HCT116 (cell line): Measurements from ENCODE around the gene CXADR. TPM values are rescaled to one million over a fixed set of nuclear protein-coding genes. Genes with fewer than 3 reads are reported as not detected.
A peak's percentile ranks its signal among the peaks of the same experiment; 100 is the strongest.

ENCODE experiments used
- ATAC-seq: fragments of 200-7000 bp; cut with Tn5 transposase; 2 replicates; pipeline ENCODE4 v1.9.1; 2020; ENCODE audit warnings: mild to moderate bottlenecking, moderate library complexity
- BruUV-seq: library from RNA; stranded (reverse); fragments of 400-500 nt; replicated peaks from 2 replicates; lab custom pipeline; 2021; lab: Mats Ljungman, UMichigan
- CTCF ChIA-PET: fragments of 300-600 bp; sonication (Branson Sonifier 250); formaldehyde crosslinking; loops from one replicate; lab custom pipeline; 2021; ENCODE audit warnings: antibody characterized with exemption; lab: Charles Lee
- POLR2A ChIA-PET: fragments of 300-600, 350-600 bp; sonication (Branson Sonifier 250); formaldehyde crosslinking; loops from one replicate; lab custom pipeline; 2021; ENCODE audit warnings: antibody characterized with exemption; lab: Charles Lee
- RAD21 ChIA-PET, 2 experiments: fragments of 300-600 bp; sonication (Branson Sonifier 250); formaldehyde crosslinking; loops; one replicate each; lab custom pipeline; 2023; ENCODE audit warnings: low total read pairs in 2 of 2; ENCODE audit not compliant: uncharacterized antibody in 2 of 2, unreplicated experiment in 2 of 2, low non-redundant PET in 1 of 2; lab: Charles Lee
- DNase-seq: peaks from one replicate; pipeline ENCODE4 v3.0.0-alpha.2; 2010; ENCODE audit warnings: low read depth, low spot score
- H2AFZ ChIP-seq: fragments of 200-600 bp; shearing (Covaris generic), sonication (generic); 2 replicates; pipeline ENCODE4 v1.6.1; 2017; ENCODE audit warnings: low read depth, mixed run types, mixed read lengths, antibody characterized with exemption, low read length; ENCODE audit not compliant: poor library complexity, severe bottlenecking
- H3K27ac ChIP-seq: 2 replicates; pipeline ENCODE4 v1.5.1; 2012; ENCODE audit warnings: low read depth, low read length
- H3K27me3 ChIP-seq: fragments of 200-600 bp; sonication (generic); 2 replicates; pipeline ENCODE4 v1.6.1; 2016; ENCODE audit warnings: mixed run types, low read length, mixed read lengths; ENCODE audit not compliant: insufficient read depth
- H3K36me3 ChIP-seq, 2 experiments: fragments of 200-500 bp in 1 of 2; fragments of 200-600 bp in 1 of 2; sonication (Bioruptor generic) in 1 of 2; sonication (generic) in 1 of 2; 2 replicates each; pipeline versions ENCODE4 v1.5.1 to v1.6.1; 2014 to 2016; ENCODE audit warnings: low read length in 2 of 2, inconsistent platforms in 1 of 2, mixed read lengths in 1 of 2, mixed run types in 1 of 2; ENCODE audit not compliant: insufficient read depth in 2 of 2, control insufficient read depth in 1 of 2
- H3K4me1 ChIP-seq, 2 experiments: fragments of 200-600 bp in 1 of 2; sonication (generic) in 1 of 2; 2 replicates each; pipeline versions ENCODE4 v1.5.1 to v1.6.1; 2012 to 2017; ENCODE audit warnings: low read length in 2 of 2, inconsistent platforms in 1 of 2, mild to moderate bottlenecking in 1 of 2, mixed read lengths in 1 of 2, mixed run types in 1 of 2, moderate library complexity in 1 of 2; ENCODE audit not compliant: insufficient read depth in 2 of 2, control insufficient read depth in 1 of 2
- H3K4me2 ChIP-seq: fragments of 200-600 bp; sonication (generic); 2 replicates; pipeline ENCODE4 v1.6.1; 2017; ENCODE audit warnings: mixed run types, low read length, mixed read lengths
- H3K4me3 ChIP-seq, 2 experiments: fragments of 200-600 bp in 1 of 2; sonication (generic) in 1 of 2; replicated peaks in 1 of 2; 2 replicates each; pipeline ENCODE4 v1.5.1; 2011 to 2016; ENCODE audit warnings: low read length in 2 of 2, control low read depth in 1 of 2, low read depth in 1 of 2, mild to moderate bottlenecking in 1 of 2, mixed read lengths in 1 of 2, mixed run types in 1 of 2
- H3K79me2 ChIP-seq: fragments of 200-600 bp; sonication (generic); 2 replicates; pipeline ENCODE4 v1.6.1; 2017; ENCODE audit warnings: mild to moderate bottlenecking, mixed run types, low read length, moderate library complexity, mixed read lengths; ENCODE audit not compliant: insufficient read depth
- H3K9ac ChIP-seq: fragments of 200-600 bp; sonication (generic); 2 replicates; pipeline ENCODE4 v1.6.1; 2016; ENCODE audit warnings: low read length, mixed read lengths
- H3K9me2 ChIP-seq: fragments of 200-600 bp; sonication (generic), shearing (Covaris generic); 2 replicates; pipeline ENCODE4 v1.6.1; 2017; ENCODE audit warnings: mixed run types, mild to moderate bottlenecking, moderate library complexity; ENCODE audit not compliant: insufficient read depth
- H3K9me3 ChIP-seq, 2 experiments: fragments of 200-500 bp in 1 of 2; fragments of 200-600 bp in 1 of 2; sonication (Bioruptor generic) in 1 of 2; sonication (generic) in 1 of 2; 2 replicates each; pipeline ENCODE4 v1.6.1; 2014 to 2017; ENCODE audit warnings: low read length in 2 of 2, mixed read lengths in 2 of 2, inconsistent platforms in 1 of 2, low read depth in 1 of 2, mild to moderate bottlenecking in 1 of 2, mixed run types in 1 of 2, moderate library complexity in 1 of 2; ENCODE audit not compliant: control insufficient read depth in 1 of 2, insufficient read depth in 1 of 2
- H4K20me1 ChIP-seq: fragments of 200-600 bp; sonication (generic), shearing (Covaris generic); 2 replicates; pipeline ENCODE4 v1.6.1; 2017; ENCODE audit warnings: mixed run types, mild to moderate bottlenecking, moderate library complexity; ENCODE audit not compliant: insufficient read depth
- CBX3 ChIP-seq: IDR thresholded peaks from 2 replicates; pipeline ENCODE4 v1.6.1; 2012; ENCODE audit warnings: low read depth
- EGR1 ChIP-seq: IDR thresholded peaks from 2 replicates; pipeline ENCODE4 v1.6.1; 2012; ENCODE audit warnings: low read depth
- EZH2 ChIP-seq: fragments of 200-600 bp; sonication (generic); IDR thresholded peaks from 2 replicates; pipeline ENCODE4 v1.6.1; 2017; ENCODE audit warnings: antibody characterized with exemption, mixed run types
- POLR2A ChIP-seq: IDR thresholded peaks from 2 replicates; pipeline ENCODE4 v1.7.0; 2011; ENCODE audit warnings: borderline replicate concordance; ENCODE audit not compliant: insufficient read depth, insufficient read length; ENCODE audit errors: extremely low read depth
- POLR2AphosphoS5 ChIP-seq: IDR thresholded peaks from 2 replicates; pipeline ENCODE4 v1.6.1; 2011; ENCODE audit warnings: mild to moderate bottlenecking, low read depth, low read length, moderate library complexity
- SIN3A ChIP-seq: IDR thresholded peaks from 2 replicates; pipeline ENCODE4 v1.6.1; 2012; ENCODE audit warnings: low read depth
- ZFX ChIP-seq: fragments of 450-650 bp; IDR thresholded peaks from 2 replicates; pipeline ENCODE4 v1.6.1; 2017
- intact Hi-C: fragments of 100-400 bp; cut with micrococcal nuclease; formaldehyde crosslinking; loops from 2 replicates; pipeline ENCODE4 v1.10.0; 2022
- total RNA-seq: library from RNA; stranded (reverse); gene quantifications from one replicate; pipeline ENCODE4 v1.2.1, GENCODE V29; 2021; ENCODE audit not compliant: unreplicated experiment
- TF ChIP-seq, protein P1 (sequence below): IDR thresholded peaks from 2 replicates; pipeline ENCODE4 v1.6.1; 2012
- TF ChIP-seq, protein P2 (sequence below): IDR thresholded peaks from 2 replicates; pipeline ENCODE4 v1.6.1; 2012; ENCODE audit warnings: low read depth
- TF ChIP-seq, protein P3 (sequence below): IDR thresholded peaks from 2 replicates; pipeline ENCODE4 v1.6.1; 2012
- TF ChIP-seq, protein P4 (sequence below): IDR thresholded peaks from 2 replicates; pipeline ENCODE4 v1.6.1; 2011; ENCODE audit warnings: mild to moderate bottlenecking, low read length, moderate library complexity; ENCODE audit not compliant: insufficient replicate concordance; ENCODE audit errors: extremely low read depth

Gene CXADR
- total RNA-seq, 1 experiment from 2014 or later: 21.6 TPM

DNA sequence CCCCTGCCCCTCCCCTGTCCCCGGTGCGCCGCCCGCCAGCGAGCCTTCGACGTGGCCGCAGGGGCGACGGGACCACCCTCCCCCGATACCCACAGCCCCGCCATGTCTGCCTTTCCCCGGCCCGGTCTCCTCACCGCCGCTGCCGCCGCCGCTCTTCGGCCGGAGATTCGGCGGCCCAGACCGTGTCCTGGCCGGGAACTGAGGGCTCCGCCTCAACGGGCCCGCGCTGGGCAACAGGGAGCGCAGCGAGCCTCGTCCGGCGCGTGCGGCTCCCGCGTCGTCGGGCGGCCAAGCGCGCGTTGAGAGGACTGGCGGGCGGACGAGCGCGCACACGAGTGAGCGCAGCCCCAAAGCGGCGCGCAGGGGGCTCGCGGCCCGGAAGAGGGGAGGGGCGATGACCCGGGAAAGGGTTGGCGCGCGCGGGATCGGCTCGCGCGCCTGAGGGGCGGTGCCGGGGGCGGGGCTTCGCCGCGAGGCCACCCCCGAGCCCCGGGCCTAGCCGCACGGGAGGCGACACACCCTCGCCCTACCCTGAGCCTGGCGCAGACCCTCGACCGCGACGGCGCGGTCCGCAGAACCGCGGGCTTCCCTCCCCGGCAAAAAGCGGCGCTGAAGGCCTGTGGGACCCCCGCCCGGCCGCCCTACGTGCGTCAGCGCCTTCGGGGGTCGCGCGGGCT lies 99.9 kb downstream of the CXADR start, which contains the start of gene BTG3:
Gene BTG3 (minus strand): TSS at position 337 of the 677 bp plus-strand sequence. CDS start 3,757 bp downstream, outside the sequence.
- Histone ChIP-seq H3K4me3 (peak within 1 kb of the TSS; percentile 93 to 95), H2AFZ (peak within 1 kb of the TSS; percentile 30), H3K79me2 (peaks cover 47% of the 10 kb centered on the region), H3K36me3 (peaks cover 6 to 14% of the 10 kb centered on the region in 2 experiments; a peak in 3 of 4 replicates), H3K4me2 (peak within 1 kb of the TSS; percentile 90), H3K27ac (peak within 1 kb of the TSS; percentile 80), H3K4me1 (peaks cover 13 to 16% of the 10 kb centered on the region in 2 experiments), H3K9me3 (no peaks in the 10 kb centered on the region), H3K9me2 (no peaks in the 10 kb centered on the region), H4K20me1 (no peaks in the 10 kb centered on the region), H3K9ac (peak within 1 kb of the TSS; percentile 92), H3K27me3 (no peaks in the 10 kb centered on the region)
- DNase-seq: peak; percentile 40
- peak; percentile 88 for ATAC-seq
- intact Hi-C loops: loop anchor here (5.0 to 10.0 kb wide), 2 partner anchors 100 to 202 kb away; partner anchors contain the start of genes C21orf91 and CXADR
- no TSS peak for BruUV-seq
- ChIA-PET RAD21 (interaction anchor here in 1 of 2 experiments (0.7 kb wide), 1 partner anchor 160 kb away, joined by 6 read pairs; no protein-coding TSS in a partner anchor), CTCF (interaction anchor here (1.0 to 1.3 kb wide), 2 partner anchors 225 to 288 kb away, joined by 3 to 5 read pairs; no protein-coding TSS in a partner anchor), POLR2A (no interaction called here)
- peak; percentile 73 for TF ChIP-seq POLR2AphosphoS5
- peak; percentile 17; the same call in 1 of the 2 replicates for TF ChIP-seq SIN3A
- no peak for TF ChIP-seq EZH2
- TF ChIP-seq, protein P1, sequence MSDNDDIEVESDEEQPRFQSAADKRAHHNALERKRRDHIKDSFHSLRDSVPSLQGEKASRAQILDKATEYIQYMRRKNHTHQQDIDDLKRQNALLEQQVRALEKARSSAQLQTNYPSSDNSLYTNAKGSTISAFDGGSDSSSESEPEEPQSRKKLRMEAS: peak; percentile 67
- peak; percentile 91 for TF ChIP-seq POLR2A
- TF ChIP-seq ZFX: peak; percentile 53

DNA sequence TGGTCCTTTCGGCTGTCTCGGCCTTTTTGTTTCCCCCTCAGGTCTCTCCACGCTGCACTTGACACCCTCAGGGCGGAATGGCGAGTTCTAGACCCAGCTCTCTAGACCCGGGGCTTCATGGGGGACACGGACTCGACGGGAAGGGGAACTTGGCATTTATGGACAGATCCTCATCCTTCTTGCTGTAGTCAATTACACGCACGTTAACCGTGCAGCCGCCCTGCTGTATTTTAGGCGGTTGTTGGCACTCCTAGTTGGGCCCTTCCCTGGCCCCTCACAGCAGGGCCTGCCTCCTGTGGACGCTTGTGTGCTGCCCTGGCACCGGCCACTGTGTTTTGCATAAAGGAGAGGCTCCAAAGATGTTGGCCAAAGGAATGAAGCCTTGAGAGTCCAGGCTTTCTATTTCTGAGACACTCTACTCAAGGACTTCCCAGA lies 100.4 kb downstream of the CXADR start:
- peaks cover 41% of the 10 kb centered on the region for H3K79me2 ChIP-seq
- POLR2A ChIA-PET: interaction anchor here (1.7 kb wide), 1 partner anchor 11 kb away, joined by 3 read pairs; no protein-coding TSS in a partner anchor
- H3K4me3 ChIP-seq: peak overlapping the region; percentile 16 to 95; a peak in 3 of 4 replicates
- H4K20me1 ChIP-seq: no peaks in the 10 kb centered on the region
- no peak; the same call in 1 of the 2 replicates for ATAC-seq
- H3K9me2 ChIP-seq: no peaks in the 10 kb centered on the region
- H3K27ac ChIP-seq: peak overlapping the region; percentile 80; the same call in 1 of the 2 replicates
- H3K4me2 ChIP-seq: peak overlapping the region; percentile 90
- RAD21 ChIA-PET: no interaction called here
- H2AFZ ChIP-seq: peak overlapping the region; percentile 30
- H3K9ac ChIP-seq: peak overlapping the region; percentile 92; the same call in 1 of the 2 replicates
- intact Hi-C loops: loop anchor here (5.0 to 10.0 kb wide), 2 partner anchors 101 to 202 kb away; partner anchors contain the start of genes C21orf91 and CXADR
- peaks cover 4 to 8% of the 10 kb centered on the region in 2 experiments; a peak in 1 of 4 replicates for H3K36me3 ChIP-seq
- no peaks in the 10 kb centered on the region for H3K27me3 ChIP-seq
- no peak for DNase-seq
- CTCF ChIA-PET: no interaction called here
- H3K9me3 ChIP-seq: no peaks in the 10 kb centered on the region
- peaks cover 13 to 16% of the 10 kb centered on the region in 2 experiments for H3K4me1 ChIP-seq
- BruUV-seq: no TSS peak
- TF ChIP-seq EGR1: no peak
- TF ChIP-seq, protein P2, sequence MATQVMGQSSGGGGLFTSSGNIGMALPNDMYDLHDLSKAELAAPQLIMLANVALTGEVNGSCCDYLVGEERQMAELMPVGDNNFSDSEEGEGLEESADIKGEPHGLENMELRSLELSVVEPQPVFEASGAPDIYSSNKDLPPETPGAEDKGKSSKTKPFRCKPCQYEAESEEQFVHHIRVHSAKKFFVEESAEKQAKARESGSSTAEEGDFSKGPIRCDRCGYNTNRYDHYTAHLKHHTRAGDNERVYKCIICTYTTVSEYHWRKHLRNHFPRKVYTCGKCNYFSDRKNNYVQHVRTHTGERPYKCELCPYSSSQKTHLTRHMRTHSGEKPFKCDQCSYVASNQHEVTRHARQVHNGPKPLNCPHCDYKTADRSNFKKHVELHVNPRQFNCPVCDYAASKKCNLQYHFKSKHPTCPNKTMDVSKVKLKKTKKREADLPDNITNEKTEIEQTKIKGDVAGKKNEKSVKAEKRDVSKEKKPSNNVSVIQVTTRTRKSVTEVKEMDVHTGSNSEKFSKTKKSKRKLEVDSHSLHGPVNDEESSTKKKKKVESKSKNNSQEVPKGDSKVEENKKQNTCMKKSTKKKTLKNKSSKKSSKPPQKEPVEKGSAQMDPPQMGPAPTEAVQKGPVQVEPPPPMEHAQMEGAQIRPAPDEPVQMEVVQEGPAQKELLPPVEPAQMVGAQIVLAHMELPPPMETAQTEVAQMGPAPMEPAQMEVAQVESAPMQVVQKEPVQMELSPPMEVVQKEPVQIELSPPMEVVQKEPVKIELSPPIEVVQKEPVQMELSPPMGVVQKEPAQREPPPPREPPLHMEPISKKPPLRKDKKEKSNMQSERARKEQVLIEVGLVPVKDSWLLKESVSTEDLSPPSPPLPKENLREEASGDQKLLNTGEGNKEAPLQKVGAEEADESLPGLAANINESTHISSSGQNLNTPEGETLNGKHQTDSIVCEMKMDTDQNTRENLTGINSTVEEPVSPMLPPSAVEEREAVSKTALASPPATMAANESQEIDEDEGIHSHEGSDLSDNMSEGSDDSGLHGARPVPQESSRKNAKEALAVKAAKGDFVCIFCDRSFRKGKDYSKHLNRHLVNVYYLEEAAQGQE: no peak
- TF ChIP-seq POLR2AphosphoS5: no peak
- TF ChIP-seq, protein P3, sequence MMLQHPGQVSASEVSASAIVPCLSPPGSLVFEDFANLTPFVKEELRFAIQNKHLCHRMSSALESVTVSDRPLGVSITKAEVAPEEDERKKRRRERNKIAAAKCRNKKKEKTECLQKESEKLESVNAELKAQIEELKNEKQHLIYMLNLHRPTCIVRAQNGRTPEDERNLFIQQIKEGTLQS: no peak
- TF ChIP-seq, protein P4, sequence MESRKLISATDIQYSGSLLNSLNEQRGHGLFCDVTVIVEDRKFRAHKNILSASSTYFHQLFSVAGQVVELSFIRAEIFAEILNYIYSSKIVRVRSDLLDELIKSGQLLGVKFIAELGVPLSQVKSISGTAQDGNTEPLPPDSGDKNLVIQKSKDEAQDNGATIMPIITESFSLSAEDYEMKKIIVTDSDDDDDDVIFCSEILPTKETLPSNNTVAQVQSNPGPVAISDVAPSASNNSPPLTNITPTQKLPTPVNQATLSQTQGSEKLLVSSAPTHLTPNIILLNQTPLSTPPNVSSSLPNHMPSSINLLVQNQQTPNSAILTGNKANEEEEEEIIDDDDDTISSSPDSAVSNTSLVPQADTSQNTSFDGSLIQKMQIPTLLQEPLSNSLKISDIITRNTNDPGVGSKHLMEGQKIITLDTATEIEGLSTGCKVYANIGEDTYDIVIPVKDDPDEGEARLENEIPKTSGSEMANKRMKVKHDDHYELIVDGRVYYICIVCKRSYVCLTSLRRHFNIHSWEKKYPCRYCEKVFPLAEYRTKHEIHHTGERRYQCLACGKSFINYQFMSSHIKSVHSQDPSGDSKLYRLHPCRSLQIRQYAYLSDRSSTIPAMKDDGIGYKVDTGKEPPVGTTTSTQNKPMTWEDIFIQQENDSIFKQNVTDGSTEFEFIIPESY: no peak
- no peak for TF ChIP-seq ZFX
- no peak for TF ChIP-seq CBX3
